Stomach (tissue), 4 donors: Measurements from ENCODE around the gene PLEKHM1.

Source experiments
- CTCF ChIP-seq, 7 experiments: fragments of 450-650 bp in 4 of 7; fragments of 200-600 bp in 3 of 7; sonication (generic) in 3 of 7; IDR thresholded peaks; one replicate each; pipeline ENCODE4 v1.5.1; 2016 to 2019; ENCODE audit warnings: antibody characterized with exemption in 7 of 7, control low read depth in 2 of 7, mild to moderate bottlenecking in 1 of 7
- EP300 ChIP-seq: sonication (generic); formaldehyde crosslinking; IDR thresholded peaks from one replicate; pipeline ENCODE4 v1.6.1; 2017; ENCODE audit warnings: antibody characterized with exemption
- POLR2A ChIP-seq, 4 donors: fragments of 450-650 bp; IDR thresholded peaks; one replicate each; pipeline ENCODE4 v1.6.1; 2016; ENCODE audit warnings: antibody characterized with exemption in 4 of 4, control low read depth in 2 of 4, mild to moderate bottlenecking in 1 of 4, moderate library complexity in 1 of 4
- POLR2AphosphoS5 ChIP-seq, 3 donors: sonication (generic); formaldehyde crosslinking; IDR thresholded peaks; one replicate each; pipeline ENCODE4 v1.6.1; 2016; ENCODE audit warnings: antibody characterized with exemption in 3 of 3

- TF ChIP-seq POLR2A (IDR thresholded peaks at IDR 0.05) (no peak), CTCF (IDR thresholded peaks at IDR 0.05) (no peak), POLR2AphosphoS5 (IDR thresholded peaks at IDR 0.05) (no peak), EP300 (no peak)
These were observed 67.1 kb downstream of the PLEKHM1 start for GRCh38 chr17:45423304-45423974.
